ENCODE data around the gene WNT2B. TPM values are rescaled to one million over a fixed set of nuclear protein-coding genes. Genes with fewer than 3 reads are reported as not detected.

WNT2B gene
- total RNA-seq = 4.1 and 19.2 TPM in 2 replicates

DNA sequence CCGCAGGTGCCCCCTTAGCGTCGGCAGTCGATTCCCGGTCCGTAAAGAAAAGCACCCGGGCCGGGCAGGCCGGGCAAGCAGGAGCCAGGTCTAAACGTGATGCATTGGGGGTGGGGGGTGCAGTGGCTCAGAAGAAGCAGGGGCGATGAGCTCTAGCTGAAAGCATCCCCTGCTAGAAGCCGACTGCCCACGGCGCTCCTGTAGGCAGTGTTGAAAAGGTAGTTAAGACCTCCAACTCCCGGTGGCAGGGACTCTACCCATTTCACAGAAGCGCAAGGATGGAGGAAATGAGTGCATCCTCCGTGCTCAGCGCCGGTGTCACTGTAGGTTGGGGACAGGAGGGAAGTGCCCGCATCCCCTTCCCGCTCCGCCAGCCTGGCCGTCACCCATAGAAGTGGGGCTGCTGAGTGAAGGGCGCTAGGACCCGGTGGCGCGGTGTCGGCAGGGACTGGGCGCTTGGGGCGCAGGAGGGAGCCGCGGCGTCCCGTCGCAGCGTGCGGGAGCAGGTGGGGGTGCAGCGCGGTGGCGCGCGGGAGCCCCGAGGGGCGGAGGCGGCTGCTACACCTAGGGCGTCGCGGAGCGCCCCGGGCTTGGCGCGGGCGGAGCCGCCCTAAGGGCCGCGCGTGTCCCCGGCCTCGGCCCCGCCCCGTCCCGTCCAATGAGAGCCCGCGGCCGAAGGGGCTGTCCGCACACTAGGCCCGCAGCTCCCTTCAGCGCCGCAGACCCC is at the start of gene WNT2B:
WNT2B (plus strand) TSS at position 688 of the 727 bp plus-strand sequence. CDS start 298 bp downstream, outside the sequence.

Other genes starting within 250 kb of the WNT2B start
- 8.4 and 9.4 TPM in 2 replicates for gene CTTNBP2NL, start 112.8 kb upstream of the WNT2B start, total RNA-seq
- gene ST7L, start 110.2 kb downstream of the WNT2B start, total RNA-seq = 12.7 and 14.1 TPM in 2 replicates
- gene CAPZA1, start 110.9 kb downstream of the WNT2B start, total RNA-seq = 204 and 214 TPM in 2 replicates
- 43.7 and 45.8 TPM in 2 replicates for gene MOV10, start 165.7 kb downstream of the WNT2B start, total RNA-seq
- 406 and 465 TPM in 2 replicates for gene RHOC, start 198.2 kb downstream of the WNT2B start, total RNA-seq
- 0.55 and 0.57 TPM in 2 replicates for gene PPM1J, start 206.4 kb downstream of the WNT2B start, total RNA-seq